Esophagus squamous epithelium (tissue), 5 donors: ENCODE measurements around the gene PYGB. TPM values are rescaled to one million over a fixed set of nuclear protein-coding genes. Genes with fewer than 3 reads are reported as not detected.

ENCODE experiments used
- DNase-seq: peaks from one replicate; lab custom pipeline; 2025; lab: John Stamatoyannopoulos, UW
- H3K27ac ChIP-seq, 4 donors: fragments of 200-600 bp; sonication (generic); one replicate each; pipeline ENCODE4 v1.5.1; 2016 to 2019; ENCODE audit warnings: mild to moderate bottlenecking in 1 of 4
- H3K27me3 ChIP-seq, 4 donors: fragments of 200-600 bp; sonication (generic); 1 replicate in 3 of 4; 2 replicates in 1 of 4; pipeline versions ENCODE4 v1.5.1 to v1.6.0; 2017 to 2021; ENCODE audit warnings: antibody characterized with exemption in 1 of 4
- H3K36me3 ChIP-seq, 3 donors: fragments of 200-600 bp; sonication (generic); one replicate each; pipeline ENCODE4 v1.5.1; 2016 to 2019
- H3K4me1 ChIP-seq, 3 donors: fragments of 200-600 bp; sonication (generic); one replicate each; pipeline ENCODE4 v1.5.1; 2017 to 2019
- H3K4me3 ChIP-seq, 4 donors: fragments of 200-600 bp; sonication (generic); 1 replicate in 3 of 4; 2 replicates in 1 of 4; pipeline ENCODE4 v1.5.1; 2016 to 2019; ENCODE audit warnings: mild to moderate bottlenecking in 2 of 4, moderate library complexity in 1 of 4
- H3K9me3 ChIP-seq, 3 donors: fragments of 200-600 bp; sonication (generic); one replicate each; pipeline ENCODE4 v1.5.1; 2016 to 2019
- POLR2A ChIP-seq, 4 donors: fragments of 450-650 bp; IDR thresholded peaks; one replicate each; pipeline ENCODE4 v1.6.1; 2017; ENCODE audit warnings: antibody characterized with exemption in 4 of 4, mild to moderate bottlenecking in 4 of 4, moderate library complexity in 3 of 4
- WGBS, 2 donors: methylation state at CpG; one replicate each; pipeline ENCODE4 v1.1.5; 2018; 5-methylcytosine and 5-hydroxymethylcytosine counted together
- intact Hi-C: fragments of 100-400 bp; cut with DNase I; formaldehyde crosslinking; loops from one replicate; pipeline ENCODE4 v1.15.0; 2022
- total RNA-seq, 4 donors: library from RNA; depleted of rRNA; stranded (reverse); fragments of >200 nt; gene quantifications; one replicate each; pipeline ENCODE4 v1.1.0, GENCODE V29; 2016
- TF ChIP-seq, protein P1 (sequence below), 6 experiments: fragments of 450-650 bp in 4 of 6; fragments of 200-600 bp in 2 of 6; sonication (generic) in 2 of 6; IDR thresholded peaks; one replicate each; pipeline ENCODE4 v1.5.1; 2016 to 2019; ENCODE audit warnings: antibody characterized with exemption in 6 of 6, mild to moderate bottlenecking in 4 of 6, moderate library complexity in 4 of 6
- donor health status: DM: yes; HTN: yes; CAD: no.

PYGB gene
- 100 to 1,000 TPM in 2 of 4 donors, 10 to 100 TPM in 2; 70.8 to 127 (median 95.6) TPM for total RNA-seq

DNA sequence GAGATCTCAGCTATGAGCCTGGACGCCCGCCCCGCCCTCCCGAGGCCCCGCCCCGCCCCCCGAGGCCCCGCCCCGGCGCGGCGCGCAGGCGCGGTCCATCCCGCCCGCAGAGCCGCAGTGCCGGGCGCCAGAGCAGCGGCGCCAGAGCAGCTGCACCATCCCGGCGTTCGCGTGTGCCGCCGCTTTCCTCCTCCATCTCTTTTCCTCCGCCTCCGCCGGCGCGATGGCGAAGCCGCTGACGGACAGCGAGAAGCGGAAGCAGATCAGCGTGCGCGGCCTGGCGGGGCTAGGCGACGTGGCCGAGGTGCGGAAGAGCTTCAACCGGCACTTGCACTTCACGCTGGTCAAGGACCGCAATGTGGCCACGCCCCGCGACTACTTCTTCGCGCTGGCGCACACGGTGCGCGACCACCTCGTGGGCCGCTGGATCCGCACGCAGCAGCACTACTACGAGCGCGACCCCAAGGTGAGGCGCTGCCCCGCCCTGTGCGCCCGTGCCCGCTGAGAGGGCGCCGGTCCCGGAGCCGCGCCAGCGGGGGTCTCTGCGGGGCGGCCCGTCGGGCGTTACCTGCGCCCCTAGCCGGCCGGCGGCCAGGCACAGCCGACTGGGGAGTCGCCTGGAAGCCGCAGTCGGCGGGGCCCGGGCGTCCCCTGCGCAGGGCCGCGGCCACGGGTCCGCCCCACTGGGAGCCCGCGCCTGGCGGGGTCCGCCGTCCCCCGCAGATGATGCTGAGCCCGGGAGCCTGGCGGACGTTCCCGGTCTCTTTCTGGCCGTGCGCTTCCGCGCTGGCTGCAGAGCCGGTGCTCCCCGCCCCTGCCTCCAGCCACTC is at the start of gene PYGB:
PYGB (plus strand) TSS at position 130 of the 830 bp plus-strand sequence; CDS start at position 224, 94 bp downstream.
- DNase-seq: no peak
- H3K27me3 ChIP-seq: no peaks in the 10 kb centered on the region
- peak within 1 kb of the TSS; percentile 87 to 96 (median 92) for H3K4me3 ChIP-seq
- peak within 1 kb of the TSS; percentile 91 to 97 (median 95) for H3K27ac ChIP-seq
- H3K36me3 ChIP-seq: peaks cover 0 to 16% (median 0%) of the 10 kb centered on the region in 3 donors
- intact Hi-C loops: no loop called here
- peaks cover 9 to 66% (median 36%) of the 10 kb centered on the region in 3 donors for H3K4me1 ChIP-seq
- no CpG with 5 or more reads among the region's 113 CpGs for WGBS, 2 donors
- no peaks in the 10 kb centered on the region for H3K9me3 ChIP-seq
- TF ChIP-seq POLR2A (IDR thresholded peaks at IDR 0.05): peak in 2 of 4 donors; percentile 91 to 97
- TF ChIP-seq, protein P1, sequence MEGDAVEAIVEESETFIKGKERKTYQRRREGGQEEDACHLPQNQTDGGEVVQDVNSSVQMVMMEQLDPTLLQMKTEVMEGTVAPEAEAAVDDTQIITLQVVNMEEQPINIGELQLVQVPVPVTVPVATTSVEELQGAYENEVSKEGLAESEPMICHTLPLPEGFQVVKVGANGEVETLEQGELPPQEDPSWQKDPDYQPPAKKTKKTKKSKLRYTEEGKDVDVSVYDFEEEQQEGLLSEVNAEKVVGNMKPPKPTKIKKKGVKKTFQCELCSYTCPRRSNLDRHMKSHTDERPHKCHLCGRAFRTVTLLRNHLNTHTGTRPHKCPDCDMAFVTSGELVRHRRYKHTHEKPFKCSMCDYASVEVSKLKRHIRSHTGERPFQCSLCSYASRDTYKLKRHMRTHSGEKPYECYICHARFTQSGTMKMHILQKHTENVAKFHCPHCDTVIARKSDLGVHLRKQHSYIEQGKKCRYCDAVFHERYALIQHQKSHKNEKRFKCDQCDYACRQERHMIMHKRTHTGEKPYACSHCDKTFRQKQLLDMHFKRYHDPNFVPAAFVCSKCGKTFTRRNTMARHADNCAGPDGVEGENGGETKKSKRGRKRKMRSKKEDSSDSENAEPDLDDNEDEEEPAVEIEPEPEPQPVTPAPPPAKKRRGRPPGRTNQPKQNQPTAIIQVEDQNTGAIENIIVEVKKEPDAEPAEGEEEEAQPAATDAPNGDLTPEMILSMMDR (IDR thresholded peaks at IDR 0.05): no peak

DNA sequence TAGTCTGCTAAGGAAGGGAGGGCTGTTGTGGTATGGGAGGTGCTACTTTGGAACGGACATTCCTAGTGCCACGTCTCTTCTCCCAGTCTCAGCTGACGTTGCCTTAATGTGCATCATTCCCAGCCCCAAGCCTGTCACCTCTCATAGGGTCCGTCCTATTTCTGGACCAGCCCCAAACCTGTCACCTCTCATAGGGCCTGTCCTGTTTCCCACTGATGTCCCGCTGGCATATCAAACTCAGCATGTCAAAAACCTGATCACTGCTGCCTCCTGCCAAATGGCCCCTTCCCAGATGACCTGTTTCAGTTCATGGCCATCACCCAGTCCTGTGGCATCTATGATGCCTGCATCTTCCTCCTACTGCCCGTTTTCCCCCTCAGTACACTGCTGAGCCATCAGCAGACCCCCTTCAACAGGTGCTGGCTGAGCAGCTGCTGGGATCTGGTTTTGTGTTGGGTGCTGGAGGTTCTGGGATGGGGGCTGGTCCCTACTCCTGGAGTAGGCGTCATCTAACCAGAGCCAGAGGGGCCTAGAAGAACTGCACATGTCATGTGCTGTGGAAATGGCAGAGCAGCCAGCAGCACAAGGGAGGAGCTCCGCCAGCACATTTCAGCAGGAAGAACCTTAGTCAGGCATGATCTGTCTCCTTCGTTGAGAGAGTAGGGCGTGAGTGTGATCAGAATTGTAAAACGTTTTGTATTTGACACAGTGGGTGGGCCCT is 49.1 kb upstream of the PYGB start:
- Histone ChIP-seq H3K4me1 (peaks cover 13 to 48% (median 17%) of the 10 kb centered on the region in 3 donors), H3K4me3 (no peak overlapping the region), H3K27ac (peak overlapping the region in 2 of 4 donors; percentile 17 to 19), H3K36me3 (no peaks in the 10 kb centered on the region), H3K9me3 (no peaks in the 10 kb centered on the region), H3K27me3 (no peaks in the 10 kb centered on the region)
- 71 to 80% methylated on average over 10 of the region's 11 CpGs for WGBS, 2 donors
- TF ChIP-seq, protein P1 (IDR thresholded peaks at IDR 0.05): no peak
- TF ChIP-seq POLR2A (IDR thresholded peaks at IDR 0.05): no peak
- intact Hi-C loops: no loop called here
- DNase-seq: no peak

GRCh38 chr20:25199473-25200260 is 48.2 kb upstream of the PYGB start:
- H3K9me3 ChIP-seq: no peaks in the 10 kb centered on the region
- intact Hi-C loops: no loop called here
- no peak for TF ChIP-seq POLR2A (IDR thresholded peaks at IDR 0.05)
- TF ChIP-seq, protein P1 (IDR thresholded peaks at IDR 0.05): no peak
- no peak overlapping the region for H3K4me3 ChIP-seq
- no peaks in the 10 kb centered on the region for H3K27me3 ChIP-seq
- H3K36me3 ChIP-seq: no peaks in the 10 kb centered on the region
- no peak for DNase-seq
- H3K4me1 ChIP-seq: peaks cover 13 to 50% (median 17%) of the 10 kb centered on the region in 3 donors
- H3K27ac ChIP-seq: peak overlapping the region in 1 of 4 donors; percentile 19
- 74 to 76% methylated on average over 5 of the region's 5 CpGs for WGBS, 2 donors

- Histone ChIP-seq H3K9me3 (no peaks in the 10 kb centered on the region), H3K36me3 (peaks cover 0 to 13% (median 0%) of the 10 kb centered on the region in 3 donors), H3K27ac (no peak overlapping the region), H3K4me3 (no peak overlapping the region), H3K27me3 (no peaks in the 10 kb centered on the region), H3K4me1 (peaks cover 4 to 38% (median 11%) of the 10 kb centered on the region in 3 donors)
- intact Hi-C loops: no loop called here
- DNase-seq: no peak
- no peak for TF ChIP-seq POLR2A (IDR thresholded peaks at IDR 0.05)
- TF ChIP-seq, protein P1 (IDR thresholded peaks at IDR 0.05): no peak
- WGBS, 2 donors: 61 to 91% methylated on average over 2 of the region's 2 CpGs
Observed at GRCh38 chr20:25203089-25203488, 44.8 kb upstream of the PYGB start.
